ENCODE results near the gene MRM2. TPM values are rescaled to one million over a fixed set of nuclear protein-coding genes. Genes with fewer than 3 reads are reported as not detected.

Gene MRM2
- total RNA-seq, 6 experiments from 2014 or later: 9.5 to 14.6 (median 11.5) TPM

GRCh38 chr7:2263176-2263575 is 21.2 kb upstream of the MRM2 start:
- no peaks in the 10 kb centered on the region for H3K36me3 ChIP-seq
- intact Hi-C loops (cut with DNase I): no loop called here
- H3K9me3 ChIP-seq: no peaks in the 10 kb centered on the region

DNA sequence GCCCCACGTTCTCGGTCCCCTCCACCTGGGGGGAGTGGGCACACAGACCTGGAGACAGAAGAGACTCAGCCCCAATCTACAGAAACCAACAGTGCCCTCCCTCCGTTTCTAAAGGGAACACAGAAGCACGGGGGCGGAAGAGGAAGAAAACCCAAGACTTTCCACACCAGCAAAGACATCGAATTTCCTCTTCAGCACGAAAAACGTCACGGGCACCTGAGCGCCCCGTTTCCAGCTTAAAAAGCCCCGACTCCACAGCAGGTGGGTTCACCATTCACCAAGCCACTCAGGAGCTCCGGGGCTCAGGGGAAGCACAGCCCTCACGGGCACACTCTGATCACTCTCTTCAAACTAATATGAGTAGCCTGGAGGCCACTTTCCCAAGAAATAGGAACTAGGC is 19.6 kb upstream of the MRM2 start:
- H3K36me3 ChIP-seq: peaks cover 0 to 9% (median 0%) of the 10 kb centered on the region in 4 donors
- H3K4me1 ChIP-seq: no peaks in the 10 kb centered on the region
- no peak overlapping the region for H3K4me3 ChIP-seq
- intact Hi-C loops (cut with DNase I): no loop called here
- H3K27ac ChIP-seq: peak overlapping the region in 1 of 3 donors; percentile 27
- no peaks in the 10 kb centered on the region for H3K27me3 ChIP-seq
- TF ChIP-seq POLR2A (IDR thresholded peaks at IDR 0.05): no peak
- ATAC-seq: peak; percentile 13 to 62 (median 42)
- DNase-seq: peak in 1 of 3 donors; percentile 54
- 50% methylated on average over 2 of the region's 14 CpGs for WGBS (ENCODE audit: insufficient coverage, low coverage, low lambda C conversion rate, missing lambda C conversion rate)
- no peaks in the 10 kb centered on the region for H3K9me3 ChIP-seq

More at GRCh38 chr7:2263176-2263575, 21.2 kb upstream of the MRM2 start:
- Histone ChIP-seq H3K27me3 (no peaks in the 10 kb centered on the region), H3K27ac (no peak overlapping the region), H3K4me3 (no peak overlapping the region), H3K4me1 (no peaks in the 10 kb centered on the region)
- DNase-seq: peak in 1 of 3 donors; percentile 47
- no peak for ATAC-seq
- TF ChIP-seq CTCF (IDR thresholded peaks at IDR 0.05): no peak
- no peak for TF ChIP-seq POLR2A (IDR thresholded peaks at IDR 0.05)
- WGBS (ENCODE audit: insufficient coverage, low coverage, low lambda C conversion rate, missing lambda C conversion rate): 0% methylated on average over 1 of the region's 18 CpGs

DNA sequence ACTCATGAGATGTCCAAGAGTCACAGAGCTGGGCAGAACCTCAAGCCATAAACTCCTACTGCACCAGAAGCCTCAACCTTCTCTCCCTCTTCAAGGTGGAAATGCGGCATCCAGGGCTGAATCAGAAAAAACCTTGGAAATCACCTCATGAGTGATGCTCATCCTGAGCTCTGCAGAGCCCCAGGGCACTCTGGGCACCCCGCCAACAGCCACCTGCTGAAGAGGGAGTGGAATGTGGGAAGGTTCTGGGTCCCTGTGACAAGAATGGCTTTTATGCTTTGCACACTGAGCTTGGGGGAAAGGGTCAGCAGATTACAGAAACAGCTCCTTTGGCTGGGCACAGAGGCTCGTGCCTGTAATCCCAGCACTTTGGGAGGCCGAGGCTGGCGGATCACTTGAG is 18.8 kb upstream of the MRM2 start:
- ATAC-seq: no peak

GRCh38 chr7:2259480-2259879 is 17.5 kb upstream of the MRM2 start:
- no peak overlapping the region for H3K4me3 ChIP-seq
- peaks cover 0 to 18% (median 0%) of the 10 kb centered on the region in 4 donors for H3K36me3 ChIP-seq
- H3K9me3 ChIP-seq: no peaks in the 10 kb centered on the region
- DNase-seq (no peak), ATAC-seq (no peak)
- H3K27ac ChIP-seq: no peak overlapping the region
- H3K4me1 ChIP-seq: no peaks in the 10 kb centered on the region
- TF ChIP-seq CTCF (IDR thresholded peaks at IDR 0.05) (no peak), POLR2A (IDR thresholded peaks at IDR 0.05) (no peak)
- intact Hi-C loops (cut with DNase I): no loop called here
- 84% methylated on average over 7 of the region's 9 CpGs for WGBS (ENCODE audit: insufficient coverage, low coverage, low lambda C conversion rate, missing lambda C conversion rate)
- no peaks in the 10 kb centered on the region for H3K27me3 ChIP-seq

More for the DNA sequence above, 18.8 kb upstream of the MRM2 start:
- intact Hi-C loops (cut with DNase I): no loop called here
- Histone ChIP-seq H3K27me3 (no peaks in the 10 kb centered on the region), H3K9me3 (no peaks in the 10 kb centered on the region), H3K4me3 (no peak overlapping the region), H3K36me3 (peaks cover 0 to 14% (median 0%) of the 10 kb centered on the region in 4 donors), H3K27ac (no peak overlapping the region), H3K4me1 (no peaks in the 10 kb centered on the region)
- WGBS (ENCODE audit: insufficient coverage, low coverage, low lambda C conversion rate, missing lambda C conversion rate): 100% methylated on average over 2 of the region's 5 CpGs
- peak in 1 of 3 donors; percentile 45 for DNase-seq
- TF ChIP-seq CTCF (IDR thresholded peaks at IDR 0.05) (no peak), POLR2A (IDR thresholded peaks at IDR 0.05) (no peak)

- Histone ChIP-seq H3K4me3 (no peak overlapping the region), H3K36me3 (peaks cover 0 to 19% (median 0%) of the 10 kb centered on the region in 4 donors), H3K27ac (no peak overlapping the region), H3K27me3 (no peaks in the 10 kb centered on the region), H3K4me1 (no peaks in the 10 kb centered on the region), H3K9me3 (no peaks in the 10 kb centered on the region)
- ATAC-seq (peak in 1 of 4 donors; percentile 6), DNase-seq (peak in 1 of 3 donors; percentile 46)
- WGBS (ENCODE audit: insufficient coverage, low coverage, low lambda C conversion rate, missing lambda C conversion rate): no CpG with 5 or more reads among the region's 34 CpGs
- no peak for TF ChIP-seq POLR2A (IDR thresholded peaks at IDR 0.05)
- TF ChIP-seq CTCF (IDR thresholded peaks at IDR 0.05): no peak
- intact Hi-C loops (cut with DNase I): no loop called here
Observed at GRCh38 chr7:2258661-2259365, 16.8 kb upstream of the MRM2 start.

Data from right lobe of liver (tissue), 6 donors.